Stimulated activated CD4-positive, alpha-beta T cell treated with anti-CD3 and anti-CD28 coated beads, TNF-alpha, amount 100 ng/mL, for 4 hours (primary cell): ENCODE results near the gene TNPO3.
"Not testable (repeated sequence)": the region's sequence is repeated elsewhere in the genome, so short reads cannot be mapped to it uniquely, and the experiment has no call there.

ENCODE experiments used
- DNase-seq, 3 experiments: peaks; one replicate each; pipeline ENCODE4 v3.0.0-alpha.2; 2020; ENCODE audit warnings: low read depth in 3 of 3

TNPO3 gene

GRCh38 chr7:129072479-129073011 lies 17.6 kb upstream of the TNPO3 start:
- no peak for DNase-seq

GRCh38 chr7:129069021-129069420 lies 14.1 kb upstream of the TNPO3 start:
- no peak for DNase-seq

GRCh38 chr7:129067943-129068548 lies 13.1 kb upstream of the TNPO3 start:
- no peak for DNase-seq

GRCh38 chr7:129067132-129067561 lies 12.2 kb upstream of the TNPO3 start:
- not testable (repeated sequence) for DNase-seq

- DNase-seq = no peak
Measured at GRCh38 chr7:129066290-129067131, 11.6 kb upstream of the TNPO3 start.

- DNase-seq = no peak
Measured at GRCh38 chr7:129055861-129056464, 1.1 kb upstream of the TNPO3 start.

GRCh38 chr7:129055294-129055816 lies 444 bp upstream of the TNPO3 start:
- no peak for DNase-seq

GRCh38 chr7:129053938-129054437 lies 923 bp downstream of the TNPO3 start:
- no peak for DNase-seq

GRCh38 chr7:129052441-129052840 lies 2.5 kb downstream of the TNPO3 start:
- DNase-seq = no peak

- not testable (repeated sequence) for DNase-seq
Measured at GRCh38 chr7:129051459-129051858, 3.5 kb downstream of the TNPO3 start.

GRCh38 chr7:129047761-129048160 lies 7.2 kb downstream of the TNPO3 start:
- no peak for DNase-seq

- no peak for DNase-seq
Measured at GRCh38 chr7:129045682-129046081, 9.2 kb downstream of the TNPO3 start.

- DNase-seq = no peak
Measured at GRCh38 chr7:129043012-129043411, 11.9 kb downstream of the TNPO3 start.

GRCh38 chr7:129041142-129042085 lies 13.5 kb downstream of the TNPO3 start:
- no peak for DNase-seq

- not testable (repeated sequence) for DNase-seq
Measured at GRCh38 chr7:129038468-129038867, 16.4 kb downstream of the TNPO3 start.

- no peak for DNase-seq
Measured at GRCh38 chr7:129037585-129037984, 17.3 kb downstream of the TNPO3 start.

- DNase-seq = no peak
Measured at GRCh38 chr7:129032017-129032416, 22.9 kb downstream of the TNPO3 start.

- no peak for DNase-seq
Measured at GRCh38 chr7:129030440-129030839, 24.5 kb downstream of the TNPO3 start.

GRCh38 chr7:129024125-129024524 lies 30.8 kb downstream of the TNPO3 start:
- DNase-seq = no peak

GRCh38 chr7:129021656-129022055 lies 33.3 kb downstream of the TNPO3 start:
- no peak for DNase-seq
